Measurements from ENCODE around the gene CSTF2T.

Gene CSTF2T

DNA sequence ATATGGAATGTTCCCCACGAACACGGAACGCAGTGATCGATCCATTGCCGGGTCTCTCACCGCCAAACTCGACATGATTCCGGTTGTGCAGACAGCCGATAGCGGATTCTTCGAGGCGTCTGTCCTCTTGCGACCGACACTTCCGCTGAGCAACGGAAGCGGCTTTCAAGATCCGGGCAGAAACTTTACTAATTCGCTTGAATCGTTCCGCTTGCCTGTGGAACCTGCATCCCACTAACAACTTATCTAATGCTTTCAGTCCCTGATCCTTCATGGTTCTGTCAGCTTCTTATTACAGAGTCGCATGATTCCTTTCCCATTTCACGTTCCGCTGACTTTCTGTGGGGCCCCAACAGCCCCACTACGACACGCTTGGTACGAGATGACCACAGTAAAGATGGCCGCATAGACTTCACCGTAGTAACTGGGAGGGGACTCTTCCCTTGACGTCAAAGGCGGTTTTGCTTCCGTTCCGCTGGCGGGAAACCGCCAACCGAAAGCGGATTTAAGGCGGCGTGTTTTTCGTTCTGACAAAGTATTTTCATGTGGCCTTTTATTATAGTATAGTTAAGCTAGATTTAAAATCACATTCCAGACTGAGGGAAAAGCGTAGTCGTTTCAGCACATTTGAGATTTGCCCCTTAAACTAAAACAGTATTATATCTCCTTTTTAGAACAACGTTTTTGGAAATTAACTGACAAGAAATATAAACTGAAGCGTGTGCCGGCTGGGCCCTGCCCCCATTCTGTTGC, at the start of gene CSTF2T:
CSTF2T (minus strand) TSS at position 121 of the 753 bp plus-strand sequence; CDS start at position 75, 46 bp downstream.
- DNase-seq = peak; percentile 94

GRCh38 chr10:51748959-51749358, 49.6 kb upstream of the CSTF2T start:
- no peak for DNase-seq

DNA sequence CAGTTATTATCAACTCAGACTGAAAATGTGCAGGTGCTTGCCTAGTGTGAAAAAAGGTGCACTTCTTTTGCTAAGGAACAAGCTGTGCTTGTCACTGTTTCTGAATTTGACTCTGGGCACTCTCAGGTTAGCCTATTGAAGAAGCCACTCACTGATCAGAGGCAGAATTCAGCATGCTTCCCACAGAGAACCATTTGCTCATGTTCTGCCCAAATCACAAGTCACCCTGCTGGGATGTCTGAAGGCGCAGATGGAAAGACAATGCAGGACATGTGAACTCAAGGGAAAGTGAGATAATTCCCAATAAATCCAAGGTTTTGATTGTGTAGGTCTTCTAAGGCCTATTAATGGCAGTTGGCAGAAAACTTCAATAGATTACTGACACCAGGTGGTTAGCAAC, 47.8 kb upstream of the CSTF2T start:
- no peak for DNase-seq

DNA sequence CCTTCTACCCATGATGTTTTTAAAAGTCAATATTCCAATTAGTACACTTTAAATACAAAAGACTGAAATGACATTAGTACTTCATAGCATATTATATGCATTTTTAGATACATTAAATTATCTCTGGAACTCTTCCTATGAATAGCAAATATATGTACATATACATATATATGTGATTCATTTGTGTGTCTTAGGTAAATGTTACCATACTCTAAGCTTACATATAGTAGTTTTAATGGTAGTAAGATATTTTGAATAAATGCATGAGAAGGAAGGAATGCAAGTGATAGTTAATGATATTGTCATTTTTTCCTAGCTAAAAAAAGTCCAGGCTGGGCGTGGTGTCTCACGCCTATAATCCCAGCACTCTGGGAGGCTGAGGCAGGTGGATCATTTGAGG, 46.0 kb upstream of the CSTF2T start:
- no peak for DNase-seq

GRCh38 chr10:51744235-51745000, 45.0 kb upstream of the CSTF2T start:
- no peak for DNase-seq

DNA sequence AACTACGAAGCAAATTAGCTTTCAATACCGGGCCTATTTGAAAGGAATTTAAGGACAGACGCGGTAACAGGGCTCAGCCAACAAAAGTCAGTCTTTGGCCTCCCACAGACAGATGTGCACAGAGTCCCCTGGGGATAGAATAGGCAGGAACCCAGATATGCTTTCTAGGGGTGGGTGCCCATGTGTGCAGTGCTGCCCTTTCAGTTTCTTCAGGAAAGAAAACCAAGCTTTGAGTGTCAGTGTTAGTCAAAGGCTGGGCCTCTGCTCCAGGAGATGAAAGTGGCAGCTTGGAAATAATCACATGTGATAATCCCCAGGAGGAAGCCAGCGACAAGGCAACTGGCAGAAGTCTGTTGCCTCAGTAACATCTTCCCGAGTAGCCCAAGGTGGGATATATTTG, 43.8 kb upstream of the CSTF2T start:
- DNase-seq = no peak

DNA sequence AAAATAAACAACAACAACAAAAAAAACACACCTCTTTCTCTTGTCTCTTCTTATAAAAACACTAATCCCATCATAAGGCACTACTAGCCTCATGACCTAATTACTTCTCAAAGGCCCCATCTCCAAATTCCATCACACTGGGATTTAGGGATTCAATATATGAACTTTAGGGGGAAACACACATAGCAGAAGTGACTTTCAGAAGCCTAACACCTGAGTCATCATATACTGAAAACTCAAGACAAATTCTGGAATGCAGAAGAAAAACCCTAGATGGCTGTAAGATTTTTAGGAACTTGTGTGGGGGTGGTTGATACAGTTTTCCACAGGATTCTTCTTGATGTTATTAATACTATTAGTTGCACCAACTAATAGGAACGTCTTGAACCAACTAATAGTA, 33.7 kb upstream of the CSTF2T start:
- no peak for DNase-seq

DNA sequence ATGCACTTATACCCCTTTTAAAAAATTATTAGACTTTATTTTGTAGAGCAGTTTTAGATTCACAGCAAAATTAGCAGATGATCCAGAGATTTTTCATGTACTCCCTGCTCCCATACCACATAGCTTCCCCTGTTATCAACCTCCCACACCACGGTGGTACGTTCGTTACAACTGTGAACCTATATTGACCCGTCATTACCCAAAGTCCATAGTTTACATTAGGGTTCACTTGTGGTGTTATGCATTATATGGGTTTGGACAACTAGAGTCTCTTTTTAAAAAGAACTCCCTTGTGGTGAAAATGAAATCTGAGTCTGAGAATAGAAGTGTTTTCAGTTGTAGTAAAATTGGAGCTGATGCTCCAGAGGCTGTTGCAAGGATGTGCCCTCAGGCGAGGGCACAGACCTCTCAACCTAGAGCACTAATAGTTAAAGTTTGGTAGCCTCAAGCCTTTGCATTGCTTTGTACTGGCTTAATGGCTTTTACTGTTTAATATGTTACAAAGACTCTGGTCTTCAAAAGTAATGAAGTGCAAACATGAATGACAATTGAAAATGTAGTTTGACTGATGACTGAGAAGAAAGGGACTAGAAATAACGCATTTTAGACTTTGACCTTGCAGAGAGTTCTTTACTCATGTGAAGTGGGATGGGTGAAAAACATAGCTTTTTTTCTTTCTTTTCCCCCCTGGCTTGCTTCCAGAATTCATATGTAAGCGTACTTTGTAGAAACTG, 30.6 kb upstream of the CSTF2T start:
- DNase-seq = no peak

DNA sequence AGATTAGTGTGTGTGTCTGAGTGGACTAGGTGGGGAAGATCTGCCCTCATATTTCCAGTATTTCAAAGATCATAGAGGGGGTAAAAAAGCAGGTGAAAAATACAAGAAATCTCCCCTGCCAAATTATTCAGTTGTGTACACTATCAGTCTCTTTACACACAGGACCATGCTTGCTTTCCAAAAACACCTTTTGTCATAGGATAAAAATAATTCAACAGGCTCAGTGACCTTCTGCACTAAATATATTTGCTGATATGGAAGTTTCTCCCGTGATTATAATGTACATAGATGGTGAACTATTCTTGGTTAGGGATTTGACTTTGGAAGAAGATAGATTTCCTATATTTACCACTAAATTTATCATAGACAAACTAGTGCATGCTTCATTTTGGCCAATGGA, 24.6 kb upstream of the CSTF2T start:
- DNase-seq = no peak

GRCh38 chr10:51718804-51719291, 19.5 kb upstream of the CSTF2T start:
- no peak for DNase-seq

- DNase-seq = no peak
These were observed 17.6 kb upstream of the CSTF2T start for GRCh38 chr10:51716981-51717380.

- DNase-seq = no peak
These were observed 12.1 kb upstream of the CSTF2T start for GRCh38 chr10:51711519-51711891.

DNA sequence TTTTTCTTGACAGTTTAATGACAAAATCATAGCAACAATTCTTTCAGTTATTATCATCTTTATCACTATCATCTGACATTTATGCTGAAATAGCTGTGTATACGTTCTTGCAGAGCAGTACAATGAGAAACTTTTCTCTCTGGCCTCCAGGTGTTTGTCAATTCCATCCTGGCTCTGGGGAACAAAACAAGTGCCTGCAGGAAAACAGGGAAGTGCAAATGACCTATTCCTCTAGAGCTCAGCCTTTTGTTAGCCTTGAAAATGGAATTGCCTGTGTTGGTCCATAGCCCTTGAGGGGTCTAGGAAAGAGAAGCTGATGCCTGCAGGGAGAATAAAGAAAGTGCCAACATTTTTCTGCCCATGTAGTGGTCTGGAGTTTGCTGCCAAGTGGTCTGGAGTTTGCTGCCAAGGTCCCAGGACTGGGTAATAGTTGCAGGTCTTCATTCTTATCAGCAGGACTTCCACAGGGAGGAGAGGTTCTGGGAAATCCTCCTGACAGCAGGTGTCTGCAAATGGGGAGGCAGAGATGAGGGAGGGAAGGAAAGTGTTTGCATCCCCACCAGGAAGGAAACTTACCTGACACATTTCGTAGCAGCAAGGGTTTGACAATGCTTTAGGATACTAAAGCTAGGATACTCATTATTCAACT, 10.1 kb upstream of the CSTF2T start:
- DNase-seq = no peak

- DNase-seq = no peak
These were observed 9.2 kb upstream of the CSTF2T start for GRCh38 chr10:51708609-51709008.

- no peak for DNase-seq
These were observed 8.5 kb upstream of the CSTF2T start for GRCh38 chr10:51707821-51708424.

DNA sequence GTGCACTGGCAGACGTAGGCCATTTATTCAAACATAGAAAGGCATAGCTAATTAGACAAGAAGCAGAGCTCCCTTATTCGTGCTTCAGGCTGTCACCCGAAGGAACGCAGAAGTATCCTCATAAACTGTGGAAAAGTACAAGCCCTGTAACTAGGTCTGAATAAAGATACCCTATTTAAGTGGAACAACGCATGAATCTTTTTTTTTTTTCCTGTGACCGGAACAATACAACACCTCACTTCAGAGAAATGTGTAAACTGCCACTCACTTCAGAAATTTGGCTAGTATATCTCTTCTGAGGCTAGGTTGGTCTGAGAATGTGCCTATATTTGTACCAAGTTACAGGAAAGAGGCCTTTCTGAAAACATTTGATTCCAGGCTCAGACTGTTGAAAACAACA, 8.0 kb upstream of the CSTF2T start:
- no peak for DNase-seq

GRCh38 chr10:51706225-51706624, 6.8 kb upstream of the CSTF2T start:
- DNase-seq = no peak

DNA sequence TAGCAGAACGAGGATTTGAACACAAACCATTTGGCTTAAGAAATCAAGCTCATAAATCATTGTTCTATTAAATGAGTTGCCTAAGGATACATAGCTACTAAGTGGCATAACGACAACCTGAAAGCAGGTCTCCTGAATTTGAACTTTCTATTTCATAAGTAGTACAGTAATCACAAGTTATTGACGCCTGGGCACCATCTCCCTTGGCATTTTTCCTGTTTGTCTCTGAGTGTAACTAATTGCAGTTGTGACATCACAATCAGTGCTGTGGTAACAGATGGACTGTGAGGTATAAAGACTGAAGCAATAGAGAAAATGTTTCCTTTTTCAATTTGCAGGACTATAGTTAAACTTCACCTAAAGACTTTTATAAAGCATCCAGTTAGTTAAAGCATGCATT, 6.4 kb upstream of the CSTF2T start:
- no peak for DNase-seq

GRCh38 chr10:51700228-51700817, 928 bp upstream of the CSTF2T start:
- DNase-seq = peak; percentile 36

GRCh38 chr10:51699145-51699474, 285 bp downstream of the CSTF2T start:
- DNase-seq = no peak

- DNase-seq = no peak
These were observed 827 bp downstream of the CSTF2T start for GRCh38 chr10:51698473-51699063.

- no peak for DNase-seq
These were observed 3.1 kb downstream of the CSTF2T start for GRCh38 chr10:51696251-51696650.
